Measurements from ENCODE around the gene CRHR2. TPM values are rescaled to one million over a fixed set of nuclear protein-coding genes. Genes with fewer than 3 reads are reported as not detected.

The CRHR2 gene
- total and polyA plus RNA-seq, 2 of the 13 experiments (the other 11 are each of a cell fraction or from before 2014, with no cell fraction given), result not detected

GRCh38 chr7:30671793-30672465, 10.3 kb downstream of the CRHR2 start (continued):
- TF ChIP-seq, protein P1, sequence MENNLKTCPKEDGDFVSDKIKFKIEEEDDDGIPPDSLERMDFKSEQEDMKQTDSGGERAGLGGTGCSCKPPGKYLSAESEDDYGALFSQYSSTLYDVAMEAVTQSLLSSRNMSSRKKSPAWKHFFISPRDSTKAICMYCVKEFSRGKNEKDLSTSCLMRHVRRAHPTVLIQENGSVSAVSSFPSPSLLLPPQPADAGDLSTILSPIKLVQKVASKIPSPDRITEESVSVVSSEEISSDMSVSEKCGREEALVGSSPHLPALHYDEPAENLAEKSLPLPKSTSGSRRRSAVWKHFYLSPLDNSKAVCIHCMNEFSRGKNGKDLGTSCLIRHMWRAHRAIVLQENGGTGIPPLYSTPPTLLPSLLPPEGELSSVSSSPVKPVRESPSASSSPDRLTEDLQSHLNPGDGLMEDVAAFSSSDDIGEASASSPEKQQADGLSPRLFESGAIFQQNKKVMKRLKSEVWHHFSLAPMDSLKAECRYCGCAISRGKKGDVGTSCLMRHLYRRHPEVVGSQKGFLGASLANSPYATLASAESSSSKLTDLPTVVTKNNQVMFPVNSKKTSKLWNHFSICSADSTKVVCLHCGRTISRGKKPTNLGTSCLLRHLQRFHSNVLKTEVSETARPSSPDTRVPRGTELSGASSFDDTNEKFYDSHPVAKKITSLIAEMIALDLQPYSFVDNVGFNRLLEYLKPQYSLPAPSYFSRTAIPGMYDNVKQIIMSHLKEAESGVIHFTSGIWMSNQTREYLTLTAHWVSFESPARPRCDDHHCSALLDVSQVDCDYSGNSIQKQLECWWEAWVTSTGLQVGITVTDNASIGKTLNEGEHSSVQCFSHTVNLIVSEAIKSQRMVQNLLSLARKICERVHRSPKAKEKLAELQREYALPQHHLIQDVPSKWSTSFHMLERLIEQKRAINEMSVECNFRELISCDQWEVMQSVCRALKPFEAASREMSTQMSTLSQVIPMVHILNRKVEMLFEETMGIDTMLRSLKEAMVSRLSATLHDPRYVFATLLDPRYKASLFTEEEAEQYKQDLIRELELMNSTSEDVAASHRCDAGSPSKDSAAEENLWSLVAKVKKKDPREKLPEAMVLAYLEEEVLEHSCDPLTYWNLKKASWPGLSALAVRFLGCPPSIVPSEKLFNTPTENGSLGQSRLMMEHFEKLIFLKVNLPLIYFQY (CRISPR knock-in tag; IDR thresholded peaks at IDR 0.05; ENCODE audit: borderline replicate concordance), result peak; percentile 80; the same call in 1 of the 2 replicates
- TF ChIP-seq ZNF589 (CRISPR knock-in tag; conservative IDR thresholded peaks at IDR 0.05) (peak; percentile 92), SP1 (IDR thresholded peaks at IDR 0.05) (no peak), SP1 (CRISPR knock-in tag; IDR thresholded peaks at IDR 0.05) (no peak), MYC (CRISPR knock-in tag; IDR thresholded peaks at IDR 0.05; ENCODE audit: borderline replicate concordance) (no peak), ZFP36 (IDR thresholded peaks at IDR 0.05; ENCODE audit: borderline replicate concordance, low read depth, low read length, partially characterized antibody) (no peak), MTF1 (CRISPR knock-in tag; IDR thresholded peaks at IDR 0.05) (peak; percentile 82; the same call in 1 of the 2 replicates), ZBTB8A (CRISPR knock-in tag; IDR thresholded peaks at IDR 0.05; ENCODE audit: borderline replicate concordance, low read depth) (no peak), FOXC1 (CRISPR knock-in tag; IDR thresholded peaks at IDR 0.05; ENCODE audit: borderline replicate concordance) (no peak), ZNF780A (CRISPR knock-in tag; IDR thresholded peaks at IDR 0.05) (no peak), ZNF773 (CRISPR knock-in tag; IDR thresholded peaks at IDR 0.05; ENCODE audit: borderline replicate concordance) (peak; percentile 87; the same call in 1 of the 2 replicates), ZNF468 (CRISPR knock-in tag; IDR thresholded peaks at IDR 0.05) (0 out of 2 replicates have a peak, but pooled peaks have one; percentile 58), ZNF549 (CRISPR knock-in tag; IDR thresholded peaks at IDR 0.05) (no peak), RXRB (CRISPR knock-in tag; IDR thresholded peaks at IDR 0.05; ENCODE audit: borderline replicate concordance) (peak; percentile 71; the same call in 1 of the 2 replicates), ZSCAN22 (CRISPR knock-in tag; IDR thresholded peaks at IDR 0.05) (no peak), SPEN (CRISPR knock-in tag; IDR thresholded peaks at IDR 0.05; ENCODE audit: low read depth) (no peak; the same call in 1 of the 2 replicates), KAT8 (CRISPR knock-in tag; IDR thresholded peaks at IDR 0.05) (peak; percentile 67), NFKBIZ (CRISPR knock-in tag; IDR thresholded peaks at IDR 0.05) (peak; percentile 80; the same call in 1 of the 2 replicates), MAF1 (CRISPR knock-in tag; IDR thresholded peaks at IDR 0.05; ENCODE audit: borderline replicate concordance) (no peak), DPF2 (CRISPR knock-in tag; IDR thresholded peaks at IDR 0.05; ENCODE audit: borderline replicate concordance, low read depth) (no peak), ZNF225 (CRISPR knock-in tag; IDR thresholded peaks at IDR 0.05) (no peak; the same call in 1 of the 2 replicates), SSRP1 (CRISPR knock-in tag; IDR thresholded peaks at IDR 0.05) (no peak), ZNF607 (CRISPR knock-in tag; IDR thresholded peaks at IDR 0.05; ENCODE audit: borderline replicate concordance) (peak; percentile 94), KDM2A (CRISPR knock-in tag; IDR thresholded peaks at IDR 0.05; ENCODE audit: borderline replicate concordance, low read depth) (0 out of 2 replicates have a peak, but pooled peaks have one; percentile 50)
- TF ChIP-seq, protein P2, sequence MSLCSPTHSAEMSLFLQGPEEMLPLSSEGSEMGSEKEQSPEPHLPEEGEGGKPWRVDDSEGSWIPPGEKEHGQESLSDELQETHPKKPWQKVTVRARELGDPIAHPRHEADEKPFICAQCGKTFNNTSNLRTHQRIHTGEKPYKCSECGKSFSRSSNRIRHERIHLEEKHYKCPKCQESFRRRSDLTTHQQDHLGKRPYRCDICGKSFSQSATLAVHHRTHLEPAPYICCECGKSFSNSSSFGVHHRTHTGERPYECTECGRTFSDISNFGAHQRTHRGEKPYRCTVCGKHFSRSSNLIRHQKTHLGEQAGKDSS (CRISPR knock-in tag; IDR thresholded peaks at IDR 0.05; ENCODE audit: borderline replicate concordance, low read depth), result no peak
